HG03108 (cell line): ENCODE results near the gene ZBTB7C.

Experiments used
- ATAC-seq: cut with Tn5 transposase; IDR thresholded peaks from one replicate; pipeline ENCODE4 v1.9.1; 2021; ENCODE audit warnings: moderate library complexity; ENCODE audit not compliant: unreplicated experiment

The ZBTB7C gene

DNA sequence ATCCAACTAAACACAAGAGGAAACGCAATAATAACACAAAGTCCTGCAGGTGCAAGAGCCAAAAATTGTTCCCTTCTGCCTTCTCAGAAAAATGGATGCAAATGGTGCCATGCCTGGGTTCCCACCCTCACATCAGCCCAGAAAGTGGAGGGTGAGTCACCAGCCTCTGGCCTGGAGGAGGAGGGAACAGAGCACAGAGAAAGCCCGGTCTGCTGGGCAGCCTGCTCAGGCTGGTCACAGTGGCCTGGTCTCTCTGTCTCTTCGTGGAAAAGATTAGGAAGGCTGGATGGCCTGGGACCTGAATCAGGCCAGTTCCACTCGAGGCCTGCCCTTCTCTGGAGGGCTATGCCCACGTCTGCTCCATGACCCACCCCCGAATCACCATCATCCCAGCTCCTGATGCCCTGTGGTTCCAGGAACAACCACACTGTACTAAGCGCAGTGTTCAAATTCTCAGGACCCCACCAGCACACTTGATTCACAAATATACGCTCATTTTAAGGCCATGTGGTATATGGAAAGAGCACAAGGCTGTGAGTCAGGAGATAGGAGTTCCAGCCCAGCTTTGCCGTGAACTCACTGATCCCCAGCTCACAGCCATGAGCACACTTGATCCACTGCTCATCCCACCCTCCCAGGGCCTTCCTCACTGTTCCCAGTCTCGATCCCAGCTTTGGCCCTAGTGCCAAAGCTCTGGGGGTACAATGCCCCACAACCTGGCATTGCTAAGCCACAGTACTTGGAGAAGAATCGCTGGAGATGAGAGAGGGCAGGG lies 82.1 kb downstream of the ZBTB7C start:
- no peak for ATAC-seq

DNA sequence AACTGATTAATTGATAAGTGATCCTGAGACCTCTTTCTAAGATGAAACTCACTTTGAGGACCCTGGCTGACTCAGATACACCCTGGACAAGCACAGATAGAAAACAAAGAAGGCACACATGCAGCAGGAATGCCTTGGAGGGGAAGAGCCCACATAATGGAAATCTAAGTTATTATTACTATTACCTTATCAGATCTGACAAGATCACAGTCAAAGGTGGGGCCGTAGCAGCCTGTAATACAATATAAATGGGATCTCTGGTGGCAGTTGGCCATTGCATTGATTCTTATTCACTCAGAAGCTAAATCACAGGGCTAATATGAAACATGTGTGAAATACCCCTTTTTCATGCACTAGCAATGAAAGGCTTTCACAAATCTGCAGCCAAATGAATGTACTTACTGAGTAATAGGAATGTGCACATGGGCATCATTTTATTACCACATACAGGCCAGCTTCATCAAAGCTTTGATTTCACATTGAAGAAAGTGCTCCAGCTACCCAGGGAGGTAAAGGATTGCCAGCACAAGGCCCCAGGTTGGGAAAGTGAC lies 84.0 kb downstream of the ZBTB7C start:
- no peak for ATAC-seq

GRCh38 chr18:48324651-48325050 lies 84.5 kb downstream of the ZBTB7C start:
- ATAC-seq, result no peak

- ATAC-seq, result no peak
These were observed 86.0 kb downstream of the ZBTB7C start for GRCh38 chr18:48323151-48323550.

- ATAC-seq, result no peak
These were observed 87.6 kb downstream of the ZBTB7C start for GRCh38 chr18:48321536-48321935.

DNA sequence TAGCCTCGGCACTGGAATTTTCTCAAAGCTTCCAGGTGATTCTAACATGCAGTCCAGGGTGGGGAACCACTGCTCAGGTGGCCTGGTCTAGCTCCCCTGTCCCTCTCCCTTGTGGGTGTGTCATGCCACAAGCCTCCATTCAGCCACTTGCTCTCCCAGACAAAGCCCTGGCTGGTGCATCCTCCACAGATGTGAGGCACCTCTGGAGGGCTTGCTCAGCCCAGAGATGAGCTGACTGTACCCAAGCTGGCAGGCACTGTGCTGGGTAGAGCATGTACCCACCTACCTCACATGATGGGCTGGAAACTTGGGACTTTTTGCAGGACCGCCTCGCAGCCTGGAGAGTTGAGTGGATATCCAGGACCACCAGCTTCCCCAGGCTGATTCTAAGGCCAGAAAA lies 88.1 kb downstream of the ZBTB7C start:
- no peak for ATAC-seq

GRCh38 chr18:48320639-48320945 lies 88.6 kb downstream of the ZBTB7C start:
- ATAC-seq, result no peak

DNA sequence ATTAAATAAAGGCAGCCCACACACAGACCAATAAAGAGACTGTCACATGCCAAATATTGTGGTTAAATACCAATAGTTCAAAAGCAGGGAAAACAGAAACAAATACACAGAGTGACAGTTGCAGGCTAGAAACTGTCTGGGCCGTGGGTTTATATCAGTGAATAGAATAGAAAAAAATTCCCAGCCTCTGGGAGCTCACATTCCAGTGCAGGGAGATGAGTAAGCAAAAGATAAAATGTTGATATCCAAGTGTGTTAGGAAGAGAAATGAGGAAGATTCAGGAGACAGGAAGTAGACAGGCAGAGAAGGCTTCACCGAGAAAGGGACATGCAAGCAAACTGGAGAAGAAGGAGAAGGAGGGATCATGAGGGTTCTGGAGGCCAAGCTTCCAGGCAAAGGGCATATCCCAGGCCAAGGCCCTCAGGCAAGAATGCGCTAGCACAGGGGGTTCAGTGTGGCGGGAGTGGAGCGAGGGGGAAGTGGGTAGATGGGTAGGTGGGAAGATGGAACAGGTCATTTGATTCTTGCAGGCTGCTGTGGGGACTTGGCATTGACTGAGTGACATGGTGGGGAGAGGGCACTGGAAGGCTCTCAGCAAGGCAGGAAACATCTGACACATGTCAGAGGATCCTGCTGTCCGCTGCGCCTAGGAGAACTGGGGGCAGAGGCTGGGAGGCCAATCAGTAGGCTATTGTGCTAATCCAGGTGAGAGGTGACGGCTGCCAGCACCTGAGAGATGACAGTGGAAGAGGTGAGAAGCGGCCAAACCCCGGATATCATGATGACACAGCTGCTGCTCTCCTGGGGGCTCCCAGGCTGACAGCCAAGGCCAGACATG lies 89.2 kb downstream of the ZBTB7C start:
- no peak for ATAC-seq

GRCh38 chr18:48318436-48318835 lies 90.7 kb downstream of the ZBTB7C start:
- ATAC-seq, result no peak

DNA sequence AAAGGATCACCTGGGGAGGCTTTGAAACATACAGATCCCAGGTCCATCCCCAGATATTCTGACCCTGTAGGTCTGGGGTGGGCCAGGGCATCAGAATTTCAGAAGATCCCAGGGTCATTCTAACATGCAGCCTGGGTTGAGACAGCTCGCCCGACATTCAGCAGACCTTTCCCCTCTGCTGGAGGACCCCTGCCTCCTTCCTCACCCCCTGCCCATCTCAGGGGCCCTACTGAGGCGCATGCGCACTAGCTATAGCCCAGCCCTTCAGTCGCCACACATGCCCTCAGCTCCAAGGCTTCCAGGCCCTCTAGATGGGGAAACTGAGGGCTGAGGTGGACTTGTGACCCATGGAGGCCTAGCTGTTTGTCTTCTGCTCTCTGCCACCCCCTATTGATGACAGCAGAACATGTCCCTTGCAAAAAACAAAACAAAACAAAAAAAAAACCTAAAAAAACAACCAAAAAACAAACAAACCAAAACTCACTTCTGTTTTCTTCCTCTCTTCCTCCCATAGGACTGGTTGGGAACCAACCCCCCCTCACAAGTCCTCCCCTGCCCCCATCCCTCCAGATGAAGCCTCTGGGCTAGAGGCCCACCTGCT lies 91.3 kb downstream of the ZBTB7C start:
- ATAC-seq, result no peak

DNA sequence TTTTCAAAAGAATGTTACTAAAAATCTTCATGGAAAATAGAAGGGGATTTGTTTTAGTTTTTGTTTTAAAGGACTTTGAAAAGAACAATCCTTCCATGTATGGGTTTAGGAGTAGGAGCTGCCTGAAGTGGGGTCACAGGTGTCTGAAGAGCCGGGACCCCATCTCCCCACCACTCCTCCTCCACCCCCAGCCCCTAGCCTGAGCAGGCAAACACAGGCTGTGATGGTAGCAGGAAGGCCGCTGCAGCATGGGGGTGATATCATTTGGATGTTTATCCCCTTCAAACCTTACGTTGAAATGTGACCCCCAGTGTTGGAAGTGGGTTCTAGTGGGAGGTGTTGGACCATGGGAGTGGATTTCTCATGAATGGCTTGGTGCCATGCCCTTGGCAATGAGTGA lies 93.0 kb downstream of the ZBTB7C start:
- ATAC-seq, result no peak

DNA sequence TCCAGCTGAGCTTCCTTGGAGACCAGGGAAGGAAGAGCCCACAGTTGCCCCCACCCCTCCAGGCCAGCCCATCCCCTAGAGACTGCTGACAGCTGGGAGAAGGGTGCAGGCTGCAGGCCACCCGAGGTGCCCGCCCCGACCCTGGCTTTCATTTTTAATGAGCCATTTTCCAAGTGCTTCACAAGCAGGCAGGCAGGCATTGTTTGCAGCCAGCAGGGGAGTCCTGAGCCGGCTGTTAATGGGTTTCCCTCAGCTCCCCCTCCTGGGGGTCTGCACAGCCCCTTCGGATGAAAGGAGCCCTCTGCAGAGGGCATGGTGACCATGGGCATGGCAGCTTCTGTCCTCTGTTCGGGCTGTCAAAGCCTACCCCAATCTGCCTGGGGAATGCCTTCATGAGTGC lies 94.5 kb downstream of the ZBTB7C start:
- no peak for ATAC-seq

GRCh38 chr18:48313792-48314191 lies 95.4 kb downstream of the ZBTB7C start:
- ATAC-seq, result no peak

GRCh38 chr18:48312066-48312465 lies 97.1 kb downstream of the ZBTB7C start:
- no peak for ATAC-seq

GRCh38 chr18:48310999-48311398 lies 98.2 kb downstream of the ZBTB7C start:
- ATAC-seq, result no peak

GRCh38 chr18:48310353-48310752 lies 98.8 kb downstream of the ZBTB7C start:
- ATAC-seq, result no peak

GRCh38 chr18:48308755-48309575 lies 100.2 kb downstream of the ZBTB7C start:
- no peak for ATAC-seq

DNA sequence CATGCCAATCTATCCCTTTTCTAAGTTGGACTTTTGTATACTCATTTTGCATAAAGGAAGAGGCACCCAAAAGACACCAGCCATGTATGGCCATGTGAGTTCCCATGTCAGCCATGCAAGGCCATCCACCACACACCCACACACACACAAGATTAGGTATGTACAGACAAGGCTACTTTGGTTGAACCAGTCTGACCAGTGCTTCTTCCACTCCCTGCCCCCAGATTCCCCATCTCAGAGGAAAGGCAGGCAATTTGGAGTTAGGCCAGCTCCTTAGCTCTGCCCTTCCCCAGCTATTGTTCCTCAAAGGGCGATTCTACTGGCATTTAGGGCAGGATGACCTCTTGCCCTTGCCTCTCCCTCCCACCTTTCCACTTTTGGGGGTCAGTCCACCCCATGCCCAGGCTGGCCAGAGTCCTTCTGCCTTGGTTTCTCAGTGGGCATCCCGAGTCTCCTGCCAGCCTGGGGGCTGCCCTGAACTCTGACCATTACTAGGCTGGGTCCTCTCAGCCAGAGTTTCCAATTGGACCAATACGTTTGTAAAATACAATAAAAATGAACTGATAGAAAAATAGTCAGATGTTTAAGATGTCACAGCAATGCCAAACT lies 101.1 kb downstream of the ZBTB7C start:
- no peak for ATAC-seq

DNA sequence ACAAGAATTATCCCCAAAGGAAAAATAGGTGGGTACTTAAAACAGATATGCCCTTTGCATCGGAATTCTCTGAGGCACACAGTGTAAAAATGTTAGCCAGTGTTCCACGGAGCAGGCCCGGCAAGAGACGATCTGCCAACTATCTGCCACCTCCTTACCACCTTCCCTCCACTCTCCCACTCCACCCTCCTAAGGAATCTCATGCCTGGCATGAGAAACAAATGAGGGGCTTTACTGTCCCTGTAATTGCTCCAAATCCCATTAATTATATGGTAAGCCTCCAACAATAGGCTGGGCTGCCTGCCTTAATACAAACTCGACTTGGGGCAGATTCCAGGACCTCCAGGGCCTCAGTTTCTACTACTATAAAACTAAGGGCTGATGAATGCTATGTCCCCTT lies 102.3 kb downstream of the ZBTB7C start:
- ATAC-seq, result no peak

DNA sequence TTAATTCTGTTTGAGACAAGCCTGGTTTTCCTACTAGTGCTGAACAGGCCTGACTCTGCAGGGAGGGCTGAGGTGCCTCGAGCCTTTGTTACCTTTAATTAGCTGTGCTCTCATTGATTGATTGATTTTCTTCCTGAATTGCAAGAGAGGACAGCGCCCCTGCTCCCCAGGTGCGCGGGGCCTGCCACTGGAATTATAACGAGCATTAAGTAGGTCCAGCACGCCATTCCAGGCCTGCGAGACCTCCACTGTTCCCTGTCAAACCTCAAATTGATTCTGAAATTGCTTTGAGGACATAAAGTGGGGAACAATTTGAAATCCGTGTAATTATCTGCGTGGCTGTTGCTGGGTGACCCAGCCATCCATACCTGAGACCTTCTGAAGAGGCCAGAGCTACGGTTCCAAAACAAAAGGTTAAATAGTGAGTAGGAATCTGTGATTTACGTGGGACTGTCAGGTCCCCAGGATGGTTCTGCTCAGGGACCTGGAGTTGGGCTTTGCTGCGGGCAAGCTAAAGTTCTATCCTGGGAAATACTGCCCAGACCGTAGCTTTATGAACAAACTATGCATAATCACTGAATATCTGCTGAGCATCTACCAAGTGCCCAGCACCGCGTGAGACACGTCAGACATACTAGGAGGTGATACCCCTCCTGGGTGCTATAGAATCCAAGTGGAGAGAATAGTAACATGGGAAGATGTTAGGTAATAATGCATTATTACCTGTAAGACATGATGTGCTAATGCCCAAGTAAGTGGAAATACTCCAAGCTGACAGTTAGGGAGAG lies 104.1 kb downstream of the ZBTB7C start:
- ATAC-seq, result no peak
